Esophagus squamous epithelium (tissue), 5 donors: Measurements from ENCODE around the gene TLE3. TPM values are rescaled to one million over a fixed set of nuclear protein-coding genes. Genes with fewer than 3 reads are reported as not detected.

Experiments used
- DNase-seq: peaks from one replicate; lab custom pipeline; 2025; lab: John Stamatoyannopoulos, UW
- H3K27ac ChIP-seq, 4 donors: fragments of 200-600 bp; sonication (generic); one replicate each; pipeline ENCODE4 v1.5.1; 2016 to 2019; ENCODE audit warnings: mild to moderate bottlenecking in 1 of 4
- H3K27me3 ChIP-seq, 4 donors: fragments of 200-600 bp; sonication (generic); 1 replicate in 3 of 4; 2 replicates in 1 of 4; pipeline versions ENCODE4 v1.5.1 to v1.6.0; 2017 to 2021; ENCODE audit warnings: antibody characterized with exemption in 1 of 4
- H3K36me3 ChIP-seq, 3 donors: fragments of 200-600 bp; sonication (generic); one replicate each; pipeline ENCODE4 v1.5.1; 2016 to 2019
- H3K4me1 ChIP-seq, 3 donors: fragments of 200-600 bp; sonication (generic); one replicate each; pipeline ENCODE4 v1.5.1; 2017 to 2019
- H3K4me3 ChIP-seq, 4 donors: fragments of 200-600 bp; sonication (generic); 1 replicate in 3 of 4; 2 replicates in 1 of 4; pipeline ENCODE4 v1.5.1; 2016 to 2019; ENCODE audit warnings: mild to moderate bottlenecking in 2 of 4, moderate library complexity in 1 of 4
- H3K9me3 ChIP-seq, 3 donors: fragments of 200-600 bp; sonication (generic); one replicate each; pipeline ENCODE4 v1.5.1; 2016 to 2019
- CTCF ChIP-seq, 6 experiments: fragments of 450-650 bp in 4 of 6; fragments of 200-600 bp in 2 of 6; sonication (generic) in 2 of 6; IDR thresholded peaks; one replicate each; pipeline ENCODE4 v1.5.1; 2016 to 2019; ENCODE audit warnings: antibody characterized with exemption in 6 of 6, mild to moderate bottlenecking in 4 of 6, moderate library complexity in 4 of 6
- POLR2A ChIP-seq, 4 donors: fragments of 450-650 bp; IDR thresholded peaks; one replicate each; pipeline ENCODE4 v1.6.1; 2017; ENCODE audit warnings: antibody characterized with exemption in 4 of 4, mild to moderate bottlenecking in 4 of 4, moderate library complexity in 3 of 4
- WGBS, 2 donors: methylation state at CpG; one replicate each; pipeline ENCODE4 v1.1.5; 2018; 5-methylcytosine and 5-hydroxymethylcytosine counted together
- intact Hi-C: fragments of 100-400 bp; cut with DNase I; formaldehyde crosslinking; loops from one replicate; pipeline ENCODE4 v1.15.0; 2022
- total RNA-seq, 4 donors: library from RNA; depleted of rRNA; stranded (reverse); fragments of >200 nt; gene quantifications; one replicate each; pipeline ENCODE4 v1.1.0, GENCODE V29; 2016
- donor health status: DM: yes; HTN: yes; CAD: no.

TLE3 gene
- total RNA-seq, 4 donors from 2014 or later = 49.6 to 133 (median 64.4) TPM

DNA sequence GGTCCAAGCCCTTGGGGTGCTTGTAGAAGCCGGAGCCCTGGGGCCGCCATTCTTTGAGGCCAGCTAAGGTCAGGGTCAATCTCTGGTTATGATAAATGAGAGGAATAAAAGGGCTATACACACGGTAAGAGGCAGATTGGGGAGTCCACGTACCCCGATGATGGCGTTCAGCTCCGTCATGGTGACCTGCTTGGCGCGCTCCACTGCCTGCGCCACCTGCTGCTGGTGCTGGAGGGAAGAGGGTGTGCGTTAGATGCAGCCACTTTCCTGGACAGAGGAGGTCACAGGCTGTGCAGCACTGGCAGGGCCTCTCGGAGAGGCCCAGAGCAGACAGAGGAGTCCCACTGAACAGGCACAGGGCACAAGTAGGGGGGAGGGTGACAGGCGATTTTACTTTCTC, 23.3 kb downstream of the TLE3 start:
- intact Hi-C loops = no loop called here
- H3K27me3 ChIP-seq = no peaks in the 10 kb centered on the region
- no peaks in the 10 kb centered on the region for H3K9me3 ChIP-seq
- peaks cover 0 to 20% (median 5%) of the 10 kb centered on the region in 3 donors for H3K4me1 ChIP-seq
- H3K27ac ChIP-seq = no peak overlapping the region
- H3K4me3 ChIP-seq = no peak overlapping the region
- H3K36me3 ChIP-seq = peaks cover 42 to 100% (median 57%) of the 10 kb centered on the region in 3 donors
- no peak for DNase-seq
- 86 to 87% methylated on average over 5 to 7 of the region's 13 CpGs for WGBS, 2 donors
- TF ChIP-seq POLR2A (IDR thresholded peaks at IDR 0.05) (no peak), CTCF (IDR thresholded peaks at IDR 0.05) (no peak)

DNA sequence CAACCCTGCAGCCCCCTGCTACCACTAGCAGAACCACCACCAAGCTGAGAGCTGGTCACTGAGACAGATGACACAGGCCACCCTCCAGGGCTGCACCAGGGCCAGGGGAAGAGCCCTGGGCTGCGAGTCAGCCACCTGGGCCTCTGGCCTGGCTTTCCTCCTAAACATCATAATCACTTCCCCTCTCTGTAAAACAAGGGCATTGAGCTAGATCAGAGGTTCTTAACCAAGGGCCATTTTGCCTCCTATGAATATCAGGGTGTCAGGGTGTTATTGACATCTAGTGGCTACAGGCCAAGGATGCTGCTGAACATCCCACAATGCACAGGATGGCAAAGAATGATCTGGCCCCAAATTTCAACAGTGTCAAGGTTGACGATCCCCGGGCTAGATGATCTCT, 25.2 kb downstream of the TLE3 start:
- Histone ChIP-seq H3K27me3 (no peaks in the 10 kb centered on the region), H3K36me3 (peaks cover 44 to 100% (median 64%) of the 10 kb centered on the region in 3 donors)

DNA sequence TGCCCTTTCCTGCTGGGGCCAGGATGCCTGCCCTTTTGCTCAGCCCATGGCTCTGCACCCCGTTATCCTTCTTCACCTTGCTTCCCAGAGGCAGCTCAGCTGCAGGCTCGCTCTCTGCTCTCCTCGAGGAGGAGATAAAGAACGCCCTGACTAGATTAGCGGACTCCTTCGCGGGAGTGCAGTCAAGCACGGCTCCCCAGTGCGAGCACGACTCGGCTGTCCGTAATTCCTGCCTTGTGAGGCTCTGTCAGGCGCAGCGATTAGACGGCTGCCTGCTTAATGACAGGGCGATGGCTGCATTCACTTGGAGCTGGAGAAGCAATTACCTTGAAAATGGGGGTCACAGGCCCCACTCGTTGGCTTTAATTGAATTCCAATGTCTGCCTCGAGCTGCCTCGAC, 25.9 kb downstream of the TLE3 start:
- H3K36me3 ChIP-seq = peaks cover 46 to 100% (median 64%) of the 10 kb centered on the region in 3 donors

More for the DNA sequence above, 25.2 kb downstream of the TLE3 start:
- peaks cover 0 to 6% (median 2%) of the 10 kb centered on the region in 3 donors for H3K4me1 ChIP-seq
- intact Hi-C loops = no loop called here
- WGBS, 2 donors = 100% methylated on average over 1 to 3 of the region's 3 CpGs
- no peaks in the 10 kb centered on the region for H3K9me3 ChIP-seq
- TF ChIP-seq CTCF (IDR thresholded peaks at IDR 0.05) = no peak
- no peak for TF ChIP-seq POLR2A (IDR thresholded peaks at IDR 0.05)
- DNase-seq = no peak
- no peak overlapping the region for H3K4me3 ChIP-seq
- H3K27ac ChIP-seq = no peak overlapping the region

GRCh38 chr15:70069716-70070115, 28.0 kb downstream of the TLE3 start:
- H3K36me3 ChIP-seq = peaks cover 51 to 100% (median 52%) of the 10 kb centered on the region in 3 donors
- intact Hi-C loops = no loop called here
- 86 to 92% methylated on average over 4 to 6 of the region's 7 CpGs for WGBS, 2 donors

More for the DNA sequence above, 25.9 kb downstream of the TLE3 start:
- no peak for DNase-seq
- TF ChIP-seq CTCF (IDR thresholded peaks at IDR 0.05) (no peak), POLR2A (IDR thresholded peaks at IDR 0.05) (no peak)
- Histone ChIP-seq H3K4me3 (no peak overlapping the region), H3K9me3 (no peaks in the 10 kb centered on the region), H3K27ac (no peak overlapping the region), H3K27me3 (no peaks in the 10 kb centered on the region), H3K4me1 (peaks cover 0 to 10% (median 0%) of the 10 kb centered on the region in 3 donors)
- 85 to 98% methylated on average over 8 to 10 of the region's 19 CpGs for WGBS, 2 donors
- intact Hi-C loops = no loop called here

More at GRCh38 chr15:70069716-70070115, 28.0 kb downstream of the TLE3 start:
- TF ChIP-seq CTCF (IDR thresholded peaks at IDR 0.05) (no peak), POLR2A (IDR thresholded peaks at IDR 0.05) (no peak)
- H3K4me1 ChIP-seq = peaks cover 0 to 10% (median 0%) of the 10 kb centered on the region in 3 donors
- no peak overlapping the region for H3K4me3 ChIP-seq
- no peak overlapping the region for H3K27ac ChIP-seq
- H3K9me3 ChIP-seq = no peaks in the 10 kb centered on the region
- no peak for DNase-seq
- no peaks in the 10 kb centered on the region for H3K27me3 ChIP-seq
